ENCODE measurements around the gene EPB41L4B. TPM values are rescaled to one million over a fixed set of nuclear protein-coding genes. Genes with fewer than 3 reads are reported as not detected.

The EPB41L4B gene
- total and polyA plus RNA-seq, 2 experiments from 2014 or later, result 11.0 to 32.2 TPM

GRCh38 chr9:109124121-109124520 lies 196.7 kb downstream of the EPB41L4B start:
- Histone ChIP-seq H3K27me3 (ENCODE audit: insufficient read depth) (no peaks in the 10 kb centered on the region), H3K4me3 (no peak overlapping the region), H2AFZ (peak overlapping the region; percentile 85; the same call in 1 of the 2 replicates), H3K36me3 (ENCODE audit: insufficient read depth) (no peaks in the 10 kb centered on the region), H3F3A (replicated peaks; ENCODE audit: low read depth) (no peaks in the 10 kb centered on the region), H3K27ac (ENCODE audit: low read depth) (no peak overlapping the region), H4K20me1 (replicated peaks; ENCODE audit: insufficient read depth) (no peaks in the 10 kb centered on the region), H3K4me1 (ENCODE audit: insufficient read depth) (peaks cover 16% of the 10 kb centered on the region), H3K79me2 (replicated peaks; ENCODE audit: insufficient read depth) (peaks cover 1% of the 10 kb centered on the region), H3K4me2 (no peak overlapping the region), H3K9me2 (ENCODE audit: insufficient read depth) (no peaks in the 10 kb centered on the region)
- Mint-ChIP-seq H3K27ac (no peak overlapping the region), H3K36me3 (ENCODE audit: low read depth) (no peaks in the 10 kb centered on the region), H3K4me1 (peaks cover 18% of the 10 kb centered on the region), H3K9me3 (no peaks in the 10 kb centered on the region), H3K4me3 (no peak overlapping the region), H3K27me3 (ENCODE audit: insufficient read depth, low read depth, poor library complexity) (peaks cover 2% of the 10 kb centered on the region)
- DNase-seq (ENCODE audit: low spot score), result no peak
- ATAC-seq, result no peak
- no peak for TF ChIP-seq ZNF462 (CRISPR knock-in tag; IDR thresholded peaks at IDR 0.05)
- TF ChIP-seq NANOG (IDR thresholded peaks at IDR 0.05; ENCODE audit: borderline replicate concordance), result no peak
- no peak for TF ChIP-seq REST (IDR thresholded peaks at IDR 0.05; ENCODE audit: unreplicated experiment)
- TF ChIP-seq CREB1 (CRISPR knock-in tag; IDR thresholded peaks at IDR 0.05; ENCODE audit: low read depth), result no peak
- TF ChIP-seq ZNF114 (CRISPR knock-in tag; IDR thresholded peaks at IDR 0.05), result no peak
- no peak for TF ChIP-seq ZNF331 (CRISPR knock-in tag; IDR thresholded peaks at IDR 0.05; ENCODE audit: low read depth)
- TF ChIP-seq CTCF (conservative IDR thresholded peaks at IDR 0.05; ENCODE audit: low read depth in 2 of 2), result no peak
- no peak for TF ChIP-seq EZH2phosphoT487 (IDR thresholded peaks at IDR 0.05; ENCODE audit: unreplicated experiment)
- TF ChIP-seq JUNB (IDR thresholded peaks at IDR 0.05; ENCODE audit: unreplicated experiment), result no peak
- no peak for TF ChIP-seq EZH2 (IDR thresholded peaks at IDR 0.05; ENCODE audit: low read depth, unreplicated experiment)
- no peak for TF ChIP-seq ETS1 (IDR thresholded peaks at IDR 0.05)
- TF ChIP-seq POLR2AphosphoS5 (IDR thresholded peaks at IDR 0.05; ENCODE audit: low read depth), result no peak
